DOHH2 (cell line): Measurements from ENCODE around the gene GREB1.

Source experiments
- H3F3A ChIP-seq: fragments of 200-600 bp; sonication (generic), shearing (Covaris generic); 2 replicates; pipeline ENCODE4 v1.6.0; 2016; ENCODE audit warnings: antibody characterized with exemption, mild to moderate bottlenecking; ENCODE audit not compliant: control insufficient read depth, insufficient read depth
- H3K27ac ChIP-seq: fragments of 200-600 bp; sonication (generic); 2 replicates; pipeline ENCODE4 v1.5.1; 2014; ENCODE audit warnings: low read depth, mild to moderate bottlenecking, low read length, moderate library complexity
- H3K27me3 ChIP-seq: fragments of 200-600 bp; sonication (generic); 2 replicates; pipeline ENCODE4 v1.6.1; 2014; ENCODE audit warnings: mild to moderate bottlenecking, low read length, mixed read lengths; ENCODE audit not compliant: control insufficient read depth
- H3K36me3 ChIP-seq: fragments of 200-600 bp; sonication (generic); 2 replicates; pipeline ENCODE4 v1.6.1; 2014; ENCODE audit warnings: mild to moderate bottlenecking, low read length, moderate library complexity, mixed read lengths; ENCODE audit not compliant: control insufficient read depth
- H3K4me1 ChIP-seq: fragments of 200-600 bp; sonication (generic); 2 replicates; pipeline ENCODE4 v1.6.1; 2014; ENCODE audit warnings: mild to moderate bottlenecking, low read length, mixed read lengths; ENCODE audit not compliant: control insufficient read depth
- H3K4me2 ChIP-seq: fragments of 200-600 bp; sonication (generic); 2 replicates; pipeline ENCODE4 v1.6.0; 2014; ENCODE audit warnings: mild to moderate bottlenecking, low read length, moderate library complexity
- H3K4me3 ChIP-seq: fragments of 200-600 bp; sonication (generic); 2 replicates; pipeline ENCODE4 v1.5.1; 2014; ENCODE audit warnings: mild to moderate bottlenecking, low read length, mixed read lengths
- H3K79me2 ChIP-seq: fragments of 200-600 bp; sonication (generic); 2 replicates; pipeline ENCODE4 v1.6.1; 2014; ENCODE audit warnings: mild to moderate bottlenecking, low read length, mixed read lengths; ENCODE audit not compliant: control insufficient read depth
- H3K9me2 ChIP-seq: fragments of 200-600 bp; sonication (generic); replicated peaks from 2 replicates; pipeline ENCODE4 v1.6.1; 2014; ENCODE audit warnings: mild to moderate bottlenecking, low read length, mixed read lengths; ENCODE audit not compliant: control insufficient read depth
- H3K9me3 ChIP-seq: fragments of 200-600 bp; sonication (generic); 2 replicates; pipeline ENCODE4 v1.6.1; 2014; ENCODE audit warnings: antibody characterized with exemption, low read length, mixed read lengths; ENCODE audit not compliant: control insufficient read depth, insufficient read depth
- H4K20me1 ChIP-seq: fragments of 200-600 bp; sonication (generic); 2 replicates; pipeline ENCODE4 v1.6.0; 2014; ENCODE audit warnings: low read depth, mild to moderate bottlenecking, antibody characterized with exemption, low read length, moderate library complexity; ENCODE audit not compliant: control insufficient read depth, insufficient read depth
- EZH2phosphoT487 ChIP-seq: fragments of 200-600 bp; sonication (generic); IDR thresholded peaks from 2 replicates; pipeline ENCODE4 v1.6.1; 2017; ENCODE audit warnings: borderline replicate concordance, mild to moderate bottlenecking, antibody characterized with exemption, low read length, moderate library complexity, mixed read lengths
- TF ChIP-seq, protein P1 (sequence below): fragments of 200-600 bp; sonication (generic); IDR thresholded peaks from one replicate; pipeline ENCODE4 v1.5.1; 2014; ENCODE audit warnings: antibody characterized with exemption, mild to moderate bottlenecking, low read depth, low read length; ENCODE audit not compliant: poor library complexity, severe bottlenecking

GREB1 gene

DNA sequence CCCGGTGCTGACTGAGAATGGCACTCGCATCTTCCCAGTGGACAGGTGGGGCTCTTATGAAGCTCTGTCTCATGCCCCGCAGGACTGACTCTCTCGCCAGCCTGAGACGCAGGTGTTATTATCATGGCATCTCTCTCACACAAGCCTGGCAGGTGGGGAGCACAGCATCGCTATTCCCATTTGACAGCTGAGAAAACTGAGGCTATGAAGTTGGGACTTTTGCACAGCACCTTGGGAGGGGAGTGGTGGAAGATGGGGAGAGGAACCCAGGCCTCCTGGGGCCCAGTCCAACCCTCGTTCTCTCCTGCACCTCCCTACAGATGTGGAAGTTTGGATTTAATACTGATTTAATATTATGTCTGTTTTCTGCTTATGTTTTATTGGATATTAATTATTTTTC, 145.2 kb downstream of the GREB1 start:
- H4K20me1 ChIP-seq: 0 out of 2 replicates have a peak, but pooled peaks cover 4% of the 10 kb centered on the region
- no peak overlapping the region for H3K4me2 ChIP-seq
- H3K4me3 ChIP-seq: no peak overlapping the region
- no peak overlapping the region for H3K27ac ChIP-seq
- TF ChIP-seq, protein P1, sequence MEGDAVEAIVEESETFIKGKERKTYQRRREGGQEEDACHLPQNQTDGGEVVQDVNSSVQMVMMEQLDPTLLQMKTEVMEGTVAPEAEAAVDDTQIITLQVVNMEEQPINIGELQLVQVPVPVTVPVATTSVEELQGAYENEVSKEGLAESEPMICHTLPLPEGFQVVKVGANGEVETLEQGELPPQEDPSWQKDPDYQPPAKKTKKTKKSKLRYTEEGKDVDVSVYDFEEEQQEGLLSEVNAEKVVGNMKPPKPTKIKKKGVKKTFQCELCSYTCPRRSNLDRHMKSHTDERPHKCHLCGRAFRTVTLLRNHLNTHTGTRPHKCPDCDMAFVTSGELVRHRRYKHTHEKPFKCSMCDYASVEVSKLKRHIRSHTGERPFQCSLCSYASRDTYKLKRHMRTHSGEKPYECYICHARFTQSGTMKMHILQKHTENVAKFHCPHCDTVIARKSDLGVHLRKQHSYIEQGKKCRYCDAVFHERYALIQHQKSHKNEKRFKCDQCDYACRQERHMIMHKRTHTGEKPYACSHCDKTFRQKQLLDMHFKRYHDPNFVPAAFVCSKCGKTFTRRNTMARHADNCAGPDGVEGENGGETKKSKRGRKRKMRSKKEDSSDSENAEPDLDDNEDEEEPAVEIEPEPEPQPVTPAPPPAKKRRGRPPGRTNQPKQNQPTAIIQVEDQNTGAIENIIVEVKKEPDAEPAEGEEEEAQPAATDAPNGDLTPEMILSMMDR: no peak
- TF ChIP-seq EZH2phosphoT487: no peak
- H3K27me3 ChIP-seq: peaks cover 27% of the 10 kb centered on the region
- no peaks in the 10 kb centered on the region for H3K36me3 ChIP-seq
- H3K9me2 ChIP-seq: no peaks in the 10 kb centered on the region
- H3K4me1 ChIP-seq: 0 out of 2 replicates have a peak, but pooled peaks cover 2% of the 10 kb centered on the region
- H3F3A ChIP-seq: no peaks in the 10 kb centered on the region
- no peaks in the 10 kb centered on the region for H3K9me3 ChIP-seq
- no peaks in the 10 kb centered on the region for H3K79me2 ChIP-seq

DNA sequence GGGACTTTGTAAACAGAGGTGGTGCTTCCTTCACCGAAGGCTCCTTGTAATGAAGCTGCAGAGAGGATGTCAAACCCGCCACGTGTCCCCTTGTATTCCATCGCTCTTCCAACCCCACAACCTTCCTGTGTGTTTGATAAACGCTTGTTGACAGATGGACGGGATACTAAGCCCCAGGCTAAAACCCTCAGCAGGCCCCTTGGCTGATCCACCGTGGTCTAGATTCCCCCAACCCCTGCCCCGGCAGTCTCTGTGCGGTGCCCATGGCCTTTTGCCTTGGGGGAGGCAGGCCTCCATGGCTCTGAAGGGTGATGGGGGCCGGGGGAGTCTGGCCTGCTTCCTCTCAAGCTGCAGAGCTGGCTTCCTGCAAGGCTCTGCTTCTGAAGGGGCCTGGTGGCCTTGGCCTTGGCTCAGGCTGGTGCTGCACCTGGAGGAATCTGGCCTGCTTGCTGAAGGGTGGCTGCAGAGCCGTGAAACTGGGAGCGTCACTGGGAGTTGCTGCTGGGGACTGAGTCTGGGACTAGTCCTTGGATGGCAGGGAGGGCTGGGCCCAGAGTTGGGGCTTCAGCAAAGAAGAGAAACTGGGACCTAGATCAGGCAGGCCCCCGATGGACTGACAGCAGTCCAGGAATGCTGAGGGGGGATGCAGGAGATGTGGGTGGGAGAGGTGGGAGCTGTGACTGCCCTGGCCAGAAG, 145.8 kb downstream of the GREB1 start:
- Histone ChIP-seq H3K4me3 (no peak overlapping the region), H3K9me3 (no peaks in the 10 kb centered on the region), H3F3A (no peaks in the 10 kb centered on the region), H3K9me2 (no peaks in the 10 kb centered on the region), H3K4me2 (no peak overlapping the region), H3K79me2 (no peaks in the 10 kb centered on the region), H4K20me1 (0 out of 2 replicates have a peak, but pooled peaks cover 4% of the 10 kb centered on the region), H3K4me1 (0 out of 2 replicates have a peak, but pooled peaks cover 2% of the 10 kb centered on the region), H3K27ac (no peak overlapping the region), H3K27me3 (peaks cover 30% of the 10 kb centered on the region), H3K36me3 (no peaks in the 10 kb centered on the region)
- TF ChIP-seq, protein P1: no peak
- TF ChIP-seq EZH2phosphoT487: no peak

DNA sequence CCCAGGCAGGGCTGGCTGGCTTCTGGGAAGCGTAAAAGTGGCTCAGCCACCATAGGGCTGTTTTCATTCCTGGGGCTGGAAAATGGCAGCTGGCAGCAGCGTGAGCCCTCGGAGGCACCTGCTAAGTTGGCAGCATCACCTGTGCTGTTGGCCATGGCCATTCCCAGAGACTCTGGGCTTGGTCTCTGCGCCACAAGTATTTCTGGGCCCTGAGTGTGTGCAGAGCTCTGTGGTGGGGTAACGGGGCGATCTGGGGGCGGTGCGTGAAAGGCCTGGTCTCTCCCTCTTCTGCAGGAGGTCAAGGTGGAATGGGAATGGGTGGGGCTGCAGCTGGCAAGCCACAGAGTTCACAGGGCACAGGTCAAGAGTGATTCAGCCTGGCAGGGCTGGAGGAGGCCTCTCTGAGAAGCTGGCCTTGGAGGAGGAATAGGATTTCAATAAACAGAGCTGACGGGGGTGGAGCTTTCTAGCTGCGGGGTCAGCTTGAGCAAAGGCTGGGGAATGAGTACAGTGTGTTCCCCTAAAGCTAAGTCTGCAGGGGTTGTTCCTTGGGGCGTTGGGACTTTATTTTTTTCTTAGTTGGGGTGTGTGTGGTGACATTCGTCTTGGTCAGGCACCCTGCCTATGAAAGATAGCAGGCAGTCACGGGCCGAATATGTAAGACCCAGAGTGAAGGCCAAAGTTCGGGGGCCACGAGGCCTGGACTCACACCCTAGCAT, 146.5 kb downstream of the GREB1 start:
- peaks cover 35% of the 10 kb centered on the region for H3K27me3 ChIP-seq
- no peak for TF ChIP-seq EZH2phosphoT487
- TF ChIP-seq, protein P1: no peak
- H3K4me1 ChIP-seq: 0 out of 2 replicates have a peak, but pooled peaks cover 2% of the 10 kb centered on the region
- H3K9me3 ChIP-seq: no peaks in the 10 kb centered on the region
- no peaks in the 10 kb centered on the region for H3K36me3 ChIP-seq
- H3K4me2 ChIP-seq: no peak overlapping the region
- no peaks in the 10 kb centered on the region for H3K9me2 ChIP-seq
- H3K4me3 ChIP-seq: no peak overlapping the region
- H3F3A ChIP-seq: no peaks in the 10 kb centered on the region
- H3K27ac ChIP-seq: no peak overlapping the region
- H3K79me2 ChIP-seq: no peaks in the 10 kb centered on the region
- H4K20me1 ChIP-seq: 0 out of 2 replicates have a peak, but pooled peaks cover 4% of the 10 kb centered on the region
